Panc1 (cell line): ENCODE measurements around the gene REV1. TPM values are rescaled to one million over a fixed set of nuclear protein-coding genes. Genes with fewer than 3 reads are reported as not detected.
A peak's percentile ranks its signal among the peaks of the same experiment; 100 is the strongest.

Experiments
- ATAC-seq: fragments of 200-7000 bp; cut with Tn5 transposase; 2 replicates; pipeline ENCODE4 v1.9.1; 2020; ENCODE audit warnings: mild to moderate bottlenecking, moderate library complexity
- BruUV-seq: library from RNA; stranded (reverse); fragments of 400-500 nt; replicated peaks from 2 replicates; lab custom pipeline; 2021; lab: Mats Ljungman, UMichigan
- CTCF ChIA-PET: fragments of 300-600 bp; sonication (Branson Sonifier 250); formaldehyde crosslinking; loops from one replicate; lab custom pipeline; 2022; ENCODE audit warnings: antibody characterized with exemption; lab: Charles Lee
- POLR2A ChIA-PET: fragments of 300-600 bp; sonication (Branson Sonifier 250); formaldehyde crosslinking; loops from one replicate; lab custom pipeline; 2022; ENCODE audit warnings: antibody characterized with exemption; lab: Charles Lee
- DNase-seq: peaks from one replicate; pipeline ENCODE4 v3.0.0-alpha.2; 2010; ENCODE audit warnings: low read depth, low spot score
- H3K27ac ChIP-seq: 2 replicates; pipeline ENCODE4 v1.5.1; 2011; ENCODE audit warnings: mild to moderate bottlenecking, low read length, inconsistent platforms
- H3K27me3 ChIP-seq: fragments of 200-500 bp; sonication (Bioruptor generic); 2 replicates; pipeline ENCODE4 v1.6.0; 2014; ENCODE audit warnings: low read length, inconsistent platforms; ENCODE audit not compliant: control insufficient read depth, insufficient read depth
- H3K36me3 ChIP-seq: fragments of 200-500 bp; sonication (Bioruptor generic); 2 replicates; pipeline ENCODE4 v1.5.1; 2014; ENCODE audit warnings: inconsistent platforms, mild to moderate bottlenecking, low read length, moderate library complexity; ENCODE audit not compliant: control insufficient read depth, insufficient read depth
- H3K4me1 ChIP-seq: 2 replicates; pipeline ENCODE4 v1.5.1; 2011; ENCODE audit warnings: inconsistent platforms, mild to moderate bottlenecking, low read length, moderate library complexity; ENCODE audit not compliant: control insufficient read depth, insufficient read depth
- H3K4me3 ChIP-seq, 2 experiments: 2 replicates each; pipeline ENCODE4 v1.5.1; 2011 to 2012; ENCODE audit warnings: low read depth in 2 of 2, low read length in 2 of 2, mild to moderate bottlenecking in 2 of 2, inconsistent platforms in 1 of 2, moderate library complexity in 1 of 2
- H3K9me3 ChIP-seq: fragments of 200-500 bp; sonication (Bioruptor generic); 2 replicates; pipeline ENCODE4 v1.5.1; 2014; ENCODE audit warnings: low read depth, mild to moderate bottlenecking, inconsistent platforms, low read length, moderate library complexity; ENCODE audit not compliant: control insufficient read depth, insufficient read depth
- POLR2AphosphoS5 ChIP-seq: IDR thresholded peaks from 2 replicates; pipeline ENCODE4 v1.6.1; 2012; ENCODE audit warnings: mild to moderate bottlenecking, low read depth, low read length, moderate library complexity
- REST ChIP-seq, 2 experiments: IDR thresholded peaks; 2 replicates each; pipeline ENCODE4 v1.6.1; 2011 to 2012; ENCODE audit warnings: low read depth in 2 of 2, control low read depth in 1 of 2, low read length in 1 of 2, mild to moderate bottlenecking in 1 of 2, moderate library complexity in 1 of 2; ENCODE audit not compliant: insufficient read depth in 1 of 2
- SIN3A ChIP-seq: IDR thresholded peaks from 2 replicates; pipeline ENCODE4 v1.6.1; 2012; ENCODE audit warnings: low read depth, mild to moderate bottlenecking, low read length, moderate library complexity, borderline replicate concordance; ENCODE audit not compliant: insufficient read depth
- TCF7L2 ChIP-seq: IDR thresholded peaks from 2 replicates; pipeline ENCODE4 v1.6.1; 2011; ENCODE audit warnings: mild to moderate bottlenecking, low read depth, low read length, inconsistent platforms
- in situ Hi-C: cut with HindIII; loops from 2 replicates; pipeline ENCODE4 v1.10.0; 2016; ENCODE audit warnings: low sequenced_read_pairs, low pct_unique_long_range_greater_than_20kb
- intact Hi-C: fragments of 100-400 bp; cut with micrococcal nuclease; formaldehyde crosslinking; loops from one replicate; pipeline ENCODE4 v1.10.0; 2022; ENCODE audit not compliant: unreplicated experiment
- total RNA-seq: library from RNA; stranded (reverse); gene quantifications from one replicate; pipeline ENCODE4 v1.2.1, GENCODE V29; 2021; ENCODE audit not compliant: unreplicated experiment
- TF ChIP-seq, protein P1 (sequence below): fragments of 450-650 bp; IDR thresholded peaks from 2 replicates; pipeline ENCODE4 v1.5.1; 2017; ENCODE audit warnings: mild to moderate bottlenecking

The REV1 gene
- total RNA-seq, 1 experiment from 2014 or later = 35.0 TPM

GRCh38 chr2:99490623-99491461 lies 1.0 kb upstream of the REV1 start:
- H3K36me3 ChIP-seq = no peaks in the 10 kb centered on the region; the same call in none of the 2 replicates
- DNase-seq = no peak
- H3K4me3 ChIP-seq = peak overlapping the region; percentile 67 to 99
- no peak for TF ChIP-seq SIN3A
- TF ChIP-seq, protein P1, sequence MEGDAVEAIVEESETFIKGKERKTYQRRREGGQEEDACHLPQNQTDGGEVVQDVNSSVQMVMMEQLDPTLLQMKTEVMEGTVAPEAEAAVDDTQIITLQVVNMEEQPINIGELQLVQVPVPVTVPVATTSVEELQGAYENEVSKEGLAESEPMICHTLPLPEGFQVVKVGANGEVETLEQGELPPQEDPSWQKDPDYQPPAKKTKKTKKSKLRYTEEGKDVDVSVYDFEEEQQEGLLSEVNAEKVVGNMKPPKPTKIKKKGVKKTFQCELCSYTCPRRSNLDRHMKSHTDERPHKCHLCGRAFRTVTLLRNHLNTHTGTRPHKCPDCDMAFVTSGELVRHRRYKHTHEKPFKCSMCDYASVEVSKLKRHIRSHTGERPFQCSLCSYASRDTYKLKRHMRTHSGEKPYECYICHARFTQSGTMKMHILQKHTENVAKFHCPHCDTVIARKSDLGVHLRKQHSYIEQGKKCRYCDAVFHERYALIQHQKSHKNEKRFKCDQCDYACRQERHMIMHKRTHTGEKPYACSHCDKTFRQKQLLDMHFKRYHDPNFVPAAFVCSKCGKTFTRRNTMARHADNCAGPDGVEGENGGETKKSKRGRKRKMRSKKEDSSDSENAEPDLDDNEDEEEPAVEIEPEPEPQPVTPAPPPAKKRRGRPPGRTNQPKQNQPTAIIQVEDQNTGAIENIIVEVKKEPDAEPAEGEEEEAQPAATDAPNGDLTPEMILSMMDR = peak; percentile 51
- ChIA-PET CTCF (interaction anchor here (1.9 kb wide), 1 partner anchor 153 kb away, joined by 4 read pairs; the partner anchor contains the start of gene EIF5B), POLR2A (no interaction called here)
- ATAC-seq = peak; percentile 5
- H3K4me1 ChIP-seq = peaks cover 14% of the 10 kb centered on the region
- intact Hi-C loops = loop anchor here (10.0 kb wide), 1 partner anchor 406 kb away; no protein-coding TSS in a partner anchor
- H3K27ac ChIP-seq = peak overlapping the region; percentile 80
- no peaks in the 10 kb centered on the region for H3K9me3 ChIP-seq
- H3K27me3 ChIP-seq = peaks cover 2% of the 10 kb centered on the region
- in situ Hi-C loops = no loop called here
- no TSS peak for BruUV-seq

DNA sequence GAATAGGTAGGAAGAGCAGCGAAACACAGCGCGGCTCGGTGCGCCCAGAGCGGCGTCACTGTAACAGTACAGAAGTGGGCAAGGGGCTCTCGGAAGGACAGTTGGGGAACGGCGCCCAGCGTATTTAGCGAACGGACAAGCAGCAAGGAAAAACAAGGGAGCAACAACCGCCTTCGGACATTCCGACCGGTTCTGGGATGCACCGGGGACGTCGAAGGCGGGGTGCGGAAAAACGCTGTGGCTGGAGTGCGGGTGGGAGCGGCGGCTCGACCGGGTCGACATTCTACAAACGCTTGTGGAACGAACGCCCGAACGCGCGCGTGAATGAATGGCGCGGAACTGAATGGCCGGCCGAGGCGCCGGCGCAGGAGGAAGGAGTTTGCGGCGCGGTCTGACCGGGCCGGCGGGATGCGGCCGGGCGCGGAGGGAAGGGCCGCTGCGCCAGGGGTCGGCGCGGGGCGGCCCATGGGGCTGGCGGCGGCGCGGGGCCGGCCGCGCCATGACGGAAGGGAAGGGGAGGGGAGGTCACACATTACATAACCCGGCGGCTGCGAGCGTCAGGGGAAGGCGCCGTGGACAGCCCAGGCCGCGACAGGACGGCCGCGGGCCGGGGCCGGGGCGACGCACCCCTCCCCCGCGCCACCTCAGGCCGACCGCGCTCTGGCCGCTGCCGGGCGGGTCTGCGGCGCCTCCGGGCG lies 605 bp downstream of the REV1 start:
- DNase-seq (no peak), ATAC-seq (peak; percentile 81)
- no peaks in the 10 kb centered on the region for H3K9me3 ChIP-seq
- in situ Hi-C loops (no loop called here), intact Hi-C loops (no loop called here)
- no TSS peak for BruUV-seq
- H3K27ac ChIP-seq = peak overlapping the region; percentile 94
- TF ChIP-seq, protein P1 = no peak
- no peak for TF ChIP-seq TCF7L2
- no peak for TF ChIP-seq POLR2AphosphoS5
- TF ChIP-seq REST (IDR thresholded peaks at IDR 0.05; ENCODE audit: insufficient read depth in 1 of 2, low read depth in 2 of 2, low read length in 1 of 2) = no peak
- no peak for TF ChIP-seq SIN3A
- peaks cover 14% of the 10 kb centered on the region for H3K4me1 ChIP-seq
- H3K36me3 ChIP-seq = no peaks in the 10 kb centered on the region; the same call in none of the 2 replicates
- POLR2A ChIA-PET = no interaction called here
- peak overlapping the region; percentile 92 to 99 for H3K4me3 ChIP-seq
- H3K27me3 ChIP-seq = peaks cover 2% of the 10 kb centered on the region; the same call in 1 of the 2 replicates
- CTCF ChIA-PET = no interaction called here
